Astrocyte of the cerebellum (primary cell): Measurements from ENCODE around the gene SIRPB2.
A peak's percentile ranks its signal among the peaks of the same experiment; 100 is the strongest.

ENCODE experiments used
- DNase-seq: peaks from one replicate; pipeline ENCODE4 v3.0.0-alpha.2; 2011; ENCODE audit warnings: low read depth
- H3K4me3 ChIP-seq: 2 replicates; pipeline ENCODE4 v1.5.1; 2011; ENCODE audit warnings: mild to moderate bottlenecking, low read depth, low read length, moderate library complexity
- CTCF ChIP-seq: IDR thresholded peaks from 2 replicates; pipeline ENCODE4 v1.5.1; 2012; ENCODE audit warnings: low read length, low read depth, moderate library complexity, mild to moderate bottlenecking; ENCODE audit errors: missing control alignments
- in situ Hi-C: cut with HindIII; loops from 2 replicates; pipeline ENCODE4 v1.10.0; 2017; ENCODE audit warnings: low sequenced_read_pairs

The SIRPB2 gene

DNA sequence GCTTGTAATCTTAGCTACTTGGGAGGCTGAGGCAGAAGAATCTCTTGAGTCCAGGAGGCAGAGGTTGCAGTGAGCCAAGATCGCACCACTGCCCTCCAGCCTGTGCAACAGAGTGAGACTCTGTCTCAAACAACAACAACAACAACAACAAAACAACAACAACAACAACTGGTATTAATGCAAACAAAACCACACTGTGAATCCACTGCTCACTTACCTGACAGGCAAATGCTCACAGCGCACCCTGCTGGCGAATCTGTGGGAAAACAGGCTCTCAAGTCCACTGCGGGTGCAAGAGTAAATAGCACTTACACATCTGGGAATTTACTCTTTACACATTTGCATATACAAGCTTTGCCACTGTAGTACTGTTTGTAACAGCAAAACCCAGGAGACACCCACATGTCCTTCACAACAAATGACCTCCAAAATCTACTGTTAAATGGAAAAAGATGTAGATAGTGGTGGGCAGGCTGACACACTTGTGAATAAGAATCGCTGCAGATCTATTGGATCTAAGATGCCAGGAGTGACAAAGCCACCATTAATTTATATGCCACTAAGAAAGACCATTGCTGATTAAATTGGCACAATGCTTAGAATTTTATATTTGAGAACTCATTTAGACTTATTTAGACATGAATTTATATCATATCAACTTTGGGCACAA lies 53.9 kb downstream of the SIRPB2 start:
- in situ Hi-C loops = loop anchor here (5.0 kb wide), 1 partner anchor 115 kb away; no protein-coding TSS in a partner anchor
- peak; percentile 76 for DNase-seq
- H3K4me3 ChIP-seq = no peak overlapping the region
- TF ChIP-seq CTCF = peak; percentile 82

DNA sequence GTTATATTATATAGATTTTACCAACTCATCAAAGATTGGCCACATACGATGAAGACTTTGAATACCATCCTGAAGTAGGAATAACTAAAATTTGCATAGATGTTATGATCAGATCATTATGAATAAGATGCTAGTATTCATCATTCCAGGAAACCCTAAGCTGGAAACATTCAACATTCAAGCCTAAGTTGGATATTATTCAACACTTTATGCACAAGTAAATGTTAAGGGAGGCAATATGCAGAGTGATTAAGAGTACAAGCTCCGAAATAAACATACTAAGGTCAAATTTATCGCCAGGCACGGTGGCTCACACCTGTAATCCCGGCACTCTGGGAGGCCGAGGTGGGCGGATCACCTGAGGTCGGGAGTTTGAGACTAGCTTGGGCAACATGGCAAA lies 55.0 kb downstream of the SIRPB2 start:
- in situ Hi-C loops = loop anchor here (5.0 kb wide), 1 partner anchor 114 kb away; no protein-coding TSS in a partner anchor
- no peak for TF ChIP-seq CTCF
- H3K4me3 ChIP-seq = no peak overlapping the region
- DNase-seq = no peak

DNA sequence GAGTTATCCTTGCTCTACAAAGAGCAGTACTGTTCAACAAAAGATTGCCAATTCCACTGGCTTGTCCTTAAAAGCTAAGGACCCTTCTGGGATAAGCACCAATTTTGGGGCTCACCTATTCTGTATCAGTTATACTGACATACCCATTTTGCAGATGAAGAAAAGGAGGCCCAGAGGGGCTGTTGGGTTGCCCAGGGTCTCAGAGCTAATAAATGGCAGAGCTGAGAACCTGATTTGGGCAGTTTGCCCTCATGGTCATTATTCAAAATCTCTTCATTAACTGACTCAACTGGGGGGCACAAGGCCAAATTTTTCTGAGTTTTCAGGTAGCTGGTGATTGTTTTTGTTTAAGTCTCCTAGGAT lies 55.9 kb downstream of the SIRPB2 start:
- in situ Hi-C loops = loop anchor here (5.0 kb wide), 1 partner anchor 113 kb away; no protein-coding TSS in a partner anchor
- TF ChIP-seq CTCF = no peak
- DNase-seq = no peak

DNA sequence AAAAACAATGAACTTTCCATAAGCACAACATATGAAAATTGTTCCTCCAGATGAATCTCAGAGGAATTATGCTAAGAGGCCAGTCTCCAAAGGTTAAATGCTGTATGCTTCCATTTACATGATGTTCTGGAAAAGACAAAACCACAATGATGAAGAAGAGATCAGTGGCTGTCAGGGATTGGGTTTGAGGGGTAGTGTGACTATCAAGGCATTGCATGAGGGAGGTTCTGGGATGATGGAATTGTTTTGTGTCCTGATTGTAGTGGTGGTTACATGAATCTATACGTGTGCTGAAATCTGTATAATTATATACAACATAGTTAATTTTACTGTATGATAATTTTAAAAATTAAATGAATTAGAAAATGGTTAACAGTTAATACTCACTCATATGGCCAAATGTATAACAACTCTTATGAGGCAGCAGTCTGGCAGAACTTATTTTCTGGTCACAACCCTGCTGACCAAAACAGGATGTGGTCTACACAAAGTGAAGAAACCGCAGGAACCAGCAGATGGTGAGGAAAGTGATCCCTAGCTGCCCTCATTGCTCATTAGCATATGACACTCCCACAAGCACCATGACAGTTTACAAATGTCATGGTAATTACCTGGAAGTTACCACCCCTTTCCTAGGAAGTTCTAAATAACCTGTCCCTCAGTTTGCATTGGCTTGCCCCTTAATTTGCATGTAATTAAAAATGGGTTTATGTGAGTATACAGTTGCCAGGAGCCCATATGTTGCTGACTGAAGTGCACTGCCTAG lies 56.5 kb downstream of the SIRPB2 start:
- TF ChIP-seq CTCF = no peak
- in situ Hi-C loops = loop anchor here (5.0 kb wide), 1 partner anchor 112 kb away; no protein-coding TSS in a partner anchor
- no peak overlapping the region for H3K4me3 ChIP-seq
- peak; percentile 90 for DNase-seq

More for the DNA sequence above, 55.9 kb downstream of the SIRPB2 start:
- H3K4me3 ChIP-seq = no peak overlapping the region

GRCh38 chr20:1431158-1431557 lies 60.1 kb downstream of the SIRPB2 start:
- no peak for DNase-seq
- in situ Hi-C loops = no loop called here
- no peak overlapping the region for H3K4me3 ChIP-seq
- no peak for TF ChIP-seq CTCF

- TF ChIP-seq CTCF = no peak
- in situ Hi-C loops = no loop called here
- H3K4me3 ChIP-seq = no peak overlapping the region
- DNase-seq = no peak
Measured at GRCh38 chr20:1430004-1430451, 61.2 kb downstream of the SIRPB2 start.
